Stimulated activated CD8-positive, alpha-beta memory T cell treated with anti-CD3 and anti-CD28 coated beads, Interleukin-12 subunit alpha, Interleukin-12 subunit beta, amount 100 ng/mL, for 1 hour (primary cell): ENCODE results near the gene OR5H1.
"Not testable (repeated sequence)": the region's sequence is repeated elsewhere in the genome, so short reads cannot be mapped to it uniquely, and the experiment has no call there.

ENCODE experiments used
- DNase-seq: peaks from one replicate; pipeline ENCODE4 v3.0.0-alpha.2; 2020; ENCODE audit warnings: low read depth

The OR5H1 gene

GRCh38 chr3:98130421-98130820 lies at the start of gene OR5H1:
Gene OR5H1, plus strand, starts transcription at chr3:98130721. Its CDS starts 1,977 bp downstream, at chr3:98132698.
- no peak for DNase-seq

GRCh38 chr3:98086873-98087272 lies 43.6 kb upstream of the OR5H1 start, which contains the start of gene OR5AC2:
Gene OR5AC2, plus strand, starts transcription at chr3:98087173. Its CDS starts 0 bp downstream, at chr3:98087173.
- DNase-seq, result no peak

- no peak for DNase-seq
Observed at GRCh38 chr3:98095882-98096281, 34.6 kb upstream of the OR5H1 start.

- no peak for DNase-seq
Observed at GRCh38 chr3:98099848-98100247, 30.7 kb upstream of the OR5H1 start.

GRCh38 chr3:98108162-98108561 lies 22.4 kb upstream of the OR5H1 start:
- DNase-seq, result no peak

GRCh38 chr3:98109807-98110549 lies 20.5 kb upstream of the OR5H1 start:
- DNase-seq, result no peak

GRCh38 chr3:98110550-98110908 lies 20.0 kb upstream of the OR5H1 start:
- DNase-seq, result no peak

- no peak for DNase-seq
Observed at GRCh38 chr3:98114264-98114663, 16.3 kb upstream of the OR5H1 start.

- DNase-seq, result no peak
Observed at GRCh38 chr3:98115717-98116116, 14.8 kb upstream of the OR5H1 start.

GRCh38 chr3:98136631-98137030 lies 6.1 kb downstream of the OR5H1 start:
- DNase-seq, result no peak

GRCh38 chr3:98137826-98138557 lies 7.5 kb downstream of the OR5H1 start:
- not testable (repeated sequence) for DNase-seq

- no peak for DNase-seq
Observed at GRCh38 chr3:98140531-98140930, 10.0 kb downstream of the OR5H1 start.

- no peak for DNase-seq
Observed at GRCh38 chr3:98147179-98147578, 16.7 kb downstream of the OR5H1 start, which contains the start of gene OR5H14. Gene OR5H14, plus strand, starts transcription at chr3:98147479. Its CDS starts 1,907 bp downstream, at chr3:98149386.

GRCh38 chr3:98148751-98149150 lies 18.2 kb downstream of the OR5H1 start:
- DNase-seq, result no peak

- not testable (repeated sequence) for DNase-seq
Observed at GRCh38 chr3:98149456-98149855, 18.9 kb downstream of the OR5H1 start.

GRCh38 chr3:98151241-98151640 lies 20.7 kb downstream of the OR5H1 start:
- no peak for DNase-seq

- no peak for DNase-seq
Observed at GRCh38 chr3:98166396-98166795, 35.9 kb downstream of the OR5H1 start, which contains the start of gene OR5H15. Gene OR5H15, plus strand, starts transcription at chr3:98166696. Its CDS starts 2,004 bp downstream, at chr3:98168700.

GRCh38 chr3:98171071-98171470 lies 40.5 kb downstream of the OR5H1 start:
- no peak for DNase-seq

- no peak for DNase-seq
Observed at GRCh38 chr3:98172621-98173020, 42.1 kb downstream of the OR5H1 start.

- no peak for DNase-seq
Observed at GRCh38 chr3:98180319-98180890, 49.9 kb downstream of the OR5H1 start.

- DNase-seq, result no peak
Observed at GRCh38 chr3:98182196-98182595, 51.7 kb downstream of the OR5H1 start.

GRCh38 chr3:98185180-98185579 lies 54.7 kb downstream of the OR5H1 start:
- DNase-seq, result no peak
